ENCODE results near the gene KIAA1217. TPM values are rescaled to one million over a fixed set of nuclear protein-coding genes. Genes with fewer than 3 reads are reported as not detected.
A peak's percentile ranks its signal among the peaks of the same experiment; 100 is the strongest.

Gene KIAA1217
- polyA plus RNA-seq, 1 donor: 114 TPM

GRCh38 chr10:24495666-24496460 lies 286.9 kb downstream of the KIAA1217 start:
- DNase-seq: no peak

- no peak for DNase-seq
These were observed 288.0 kb downstream of the KIAA1217 start for GRCh38 chr10:24496906-24497305.

GRCh38 chr10:24501056-24501711 lies 292.2 kb downstream of the KIAA1217 start:
- no peak for DNase-seq

- DNase-seq: no peak
These were observed 293.1 kb downstream of the KIAA1217 start for GRCh38 chr10:24502006-24502405.

GRCh38 chr10:24502801-24503460 lies 294.0 kb downstream of the KIAA1217 start:
- DNase-seq: no peak

- peak; percentile 58 for DNase-seq
These were observed 294.8 kb downstream of the KIAA1217 start for GRCh38 chr10:24503461-24504320.

GRCh38 chr10:24505759-24506158 lies 296.8 kb downstream of the KIAA1217 start:
- DNase-seq: no peak

GRCh38 chr10:24513155-24513554 lies 304.2 kb downstream of the KIAA1217 start:
- no peak for DNase-seq

- DNase-seq: no peak
These were observed 306.5 kb downstream of the KIAA1217 start for GRCh38 chr10:24515481-24515880.

- no peak for DNase-seq
These were observed 309.5 kb downstream of the KIAA1217 start for GRCh38 chr10:24518411-24518810.

- DNase-seq: peak; percentile 79
These were observed 310.2 kb downstream of the KIAA1217 start for GRCh38 chr10:24518981-24519597.

GRCh38 chr10:24519950-24520349 lies 311.0 kb downstream of the KIAA1217 start:
- no peak for DNase-seq

- no peak for DNase-seq
These were observed 315.4 kb downstream of the KIAA1217 start for GRCh38 chr10:24524314-24524713.

GRCh38 chr10:24526085-24526649 lies 317.2 kb downstream of the KIAA1217 start:
- no peak for DNase-seq

GRCh38 chr10:24528946-24529345 lies 320.0 kb downstream of the KIAA1217 start:
- no peak for DNase-seq

GRCh38 chr10:24531439-24531838 lies 322.5 kb downstream of the KIAA1217 start:
- no peak for DNase-seq

GRCh38 chr10:24533981-24534380 lies 325.0 kb downstream of the KIAA1217 start:
- DNase-seq: no peak

- no peak for DNase-seq
These were observed 327.7 kb downstream of the KIAA1217 start for GRCh38 chr10:24536636-24537035.

- no peak for DNase-seq
These were observed 332.4 kb downstream of the KIAA1217 start for GRCh38 chr10:24541239-24541753.

GRCh38 chr10:24542314-24543270 lies 333.7 kb downstream of the KIAA1217 start:
- DNase-seq: no peak
